Measurements from ENCODE around the gene RASA3.
A peak's percentile ranks its signal among the peaks of the same experiment; 100 is the strongest.

Gene RASA3

DNA sequence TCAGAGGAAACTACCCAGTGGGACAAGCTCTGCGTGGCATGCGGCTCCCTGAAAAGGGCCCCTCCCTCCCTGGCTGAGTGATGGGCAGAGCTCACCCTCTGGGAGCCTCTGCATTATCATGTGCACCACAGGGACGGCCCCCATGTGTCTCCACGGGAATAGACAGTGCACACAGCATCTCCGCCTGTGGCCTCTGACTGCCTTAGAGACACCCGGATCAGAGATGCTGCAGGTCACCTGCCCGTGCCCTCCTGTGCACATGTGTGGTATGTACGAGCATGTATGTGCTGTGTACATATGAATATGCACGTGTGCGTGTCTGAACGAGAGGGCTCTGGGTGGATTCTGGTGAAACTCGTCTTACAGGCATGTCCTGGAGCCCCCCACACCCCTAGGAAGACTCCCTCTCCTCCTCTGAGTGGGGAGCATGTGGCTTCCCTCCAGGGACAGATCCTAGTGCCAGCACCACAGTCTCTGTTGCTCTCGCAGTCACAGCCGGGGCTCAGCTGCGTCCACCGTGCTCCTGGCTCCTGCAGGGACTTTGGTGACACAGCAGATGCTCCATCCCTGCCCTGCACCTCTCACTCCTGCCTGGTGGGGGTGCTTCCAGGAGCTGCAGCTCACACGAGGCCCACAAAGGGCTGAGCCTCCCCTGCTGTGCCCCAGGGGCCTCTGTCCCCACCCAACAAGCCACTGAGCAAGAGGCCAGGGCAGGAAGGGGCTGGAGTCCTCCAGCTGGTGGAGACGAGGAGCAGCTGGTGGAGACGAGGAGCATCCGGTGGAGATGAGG is 178.2 kb downstream of the RASA3 start:
- no peak for TF ChIP-seq SUZ12 (IDR thresholded peaks at IDR 0.05; ENCODE audit: extremely low read depth, insufficient read depth, insufficient read length)
- H3K4me3 ChIP-seq (ENCODE audit: insufficient read length, low read depth): no peak overlapping the region
- H3K27me3 ChIP-seq (ENCODE audit: insufficient read depth, insufficient read length): peaks cover 8% of the 10 kb centered on the region
- peaks cover 11% of the 10 kb centered on the region for H3K4me1 ChIP-seq (ENCODE audit: insufficient read depth, insufficient read length)
- peaks cover 31% of the 10 kb centered on the region for H3K9me3 ChIP-seq (ENCODE audit: insufficient read depth, low read length)
- H3K36me3 ChIP-seq (ENCODE audit: insufficient read depth, insufficient read length, low read length): no peaks in the 10 kb centered on the region
- H3K9ac ChIP-seq (ENCODE audit: insufficient read length, low read depth): no peak overlapping the region
- no peak for DNase-seq (ENCODE audit: low read depth, low spot score)

GRCh38 chr13:113953561-113953960 is 178.9 kb downstream of the RASA3 start:
- no peak for TF ChIP-seq SUZ12 (IDR thresholded peaks at IDR 0.05; ENCODE audit: extremely low read depth, insufficient read depth, insufficient read length)
- Histone ChIP-seq H3K27me3 (ENCODE audit: insufficient read depth, insufficient read length) (peaks cover 8% of the 10 kb centered on the region), H3K4me3 (ENCODE audit: insufficient read length, low read depth) (no peak overlapping the region), H3K36me3 (ENCODE audit: insufficient read depth, insufficient read length, low read length) (no peaks in the 10 kb centered on the region), H3K4me1 (ENCODE audit: insufficient read depth, insufficient read length) (peaks cover 11% of the 10 kb centered on the region), H3K9ac (ENCODE audit: insufficient read length, low read depth) (no peak overlapping the region), H3K9me3 (ENCODE audit: insufficient read depth, low read length) (peaks cover 25% of the 10 kb centered on the region)
- DNase-seq (ENCODE audit: low read depth, low spot score): no peak

- Histone ChIP-seq H3K4me1 (ENCODE audit: insufficient read depth, insufficient read length) (peaks cover 11% of the 10 kb centered on the region), H3K27me3 (ENCODE audit: insufficient read depth, insufficient read length) (peaks cover 8% of the 10 kb centered on the region), H3K9ac (ENCODE audit: insufficient read length, low read depth) (no peak overlapping the region), H3K9me3 (ENCODE audit: insufficient read depth, low read length) (peaks cover 19% of the 10 kb centered on the region), H3K36me3 (ENCODE audit: insufficient read depth, insufficient read length, low read length) (no peaks in the 10 kb centered on the region), H3K4me3 (ENCODE audit: insufficient read length, low read depth) (no peak overlapping the region)
- TF ChIP-seq YY1 (IDR thresholded peaks at IDR 0.05; ENCODE audit: insufficient read depth, insufficient read length) (no peak), ZNF274 (IDR thresholded peaks at IDR 0.05; ENCODE audit: low read depth, low read length) (no peak), SUZ12 (IDR thresholded peaks at IDR 0.05; ENCODE audit: extremely low read depth, insufficient read depth, insufficient read length) (no peak)
- no peak for DNase-seq (ENCODE audit: low read depth, low spot score)
These were observed 179.4 kb downstream of the RASA3 start for GRCh38 chr13:113952983-113953520.

- Histone ChIP-seq H3K9ac (ENCODE audit: insufficient read length, low read depth) (no peak overlapping the region), H3K36me3 (ENCODE audit: insufficient read depth, insufficient read length, low read length) (no peaks in the 10 kb centered on the region), H3K9me3 (ENCODE audit: insufficient read depth, low read length) (peaks cover 13% of the 10 kb centered on the region; the same call in 1 of the 2 replicates), H3K27me3 (ENCODE audit: insufficient read depth, insufficient read length) (peaks cover 8% of the 10 kb centered on the region), H3K4me1 (ENCODE audit: insufficient read depth, insufficient read length) (peaks cover 11% of the 10 kb centered on the region), H3K4me3 (ENCODE audit: insufficient read length, low read depth) (no peak overlapping the region)
- DNase-seq (ENCODE audit: low read depth, low spot score): no peak
- TF ChIP-seq ZNF274 (IDR thresholded peaks at IDR 0.05; ENCODE audit: low read depth, low read length): no peak
- no peak for TF ChIP-seq YY1 (IDR thresholded peaks at IDR 0.05; ENCODE audit: insufficient read depth, insufficient read length)
- TF ChIP-seq SUZ12 (IDR thresholded peaks at IDR 0.05; ENCODE audit: extremely low read depth, insufficient read depth, insufficient read length): no peak
These were observed 180.1 kb downstream of the RASA3 start for GRCh38 chr13:113952151-113952982.

GRCh38 chr13:113951246-113951999 is 181.0 kb downstream of the RASA3 start:
- TF ChIP-seq YY1 (IDR thresholded peaks at IDR 0.05; ENCODE audit: insufficient read depth, insufficient read length): no peak
- TF ChIP-seq ZNF274 (IDR thresholded peaks at IDR 0.05; ENCODE audit: low read depth, low read length): no peak
- no peak for TF ChIP-seq SUZ12 (IDR thresholded peaks at IDR 0.05; ENCODE audit: extremely low read depth, insufficient read depth, insufficient read length)
- no peak overlapping the region for H3K4me3 ChIP-seq (ENCODE audit: insufficient read length, low read depth)
- peaks cover 8% of the 10 kb centered on the region for H3K27me3 ChIP-seq (ENCODE audit: insufficient read depth, insufficient read length)
- peaks cover 9% of the 10 kb centered on the region; the same call in 1 of the 2 replicates for H3K9me3 ChIP-seq (ENCODE audit: insufficient read depth, low read length)
- peaks cover 15% of the 10 kb centered on the region for H3K4me1 ChIP-seq (ENCODE audit: insufficient read depth, insufficient read length)
- H3K9ac ChIP-seq (ENCODE audit: insufficient read length, low read depth): no peak overlapping the region
- DNase-seq (ENCODE audit: low read depth, low spot score): peak; percentile 23
- no peaks in the 10 kb centered on the region for H3K36me3 ChIP-seq (ENCODE audit: insufficient read depth, insufficient read length, low read length)

- no peak for TF ChIP-seq SUZ12 (IDR thresholded peaks at IDR 0.05; ENCODE audit: extremely low read depth, insufficient read depth, insufficient read length)
- no peak for TF ChIP-seq YY1 (IDR thresholded peaks at IDR 0.05; ENCODE audit: insufficient read depth, insufficient read length)
These were observed 181.8 kb downstream of the RASA3 start for GRCh38 chr13:113950451-113951245.

More at GRCh38 chr13:113950451-113951245, 181.8 kb downstream of the RASA3 start:
- Histone ChIP-seq H3K9me3 (ENCODE audit: insufficient read depth, low read length) (peaks cover 6% of the 10 kb centered on the region; the same call in 1 of the 2 replicates), H3K4me1 (ENCODE audit: insufficient read depth, insufficient read length) (peaks cover 15% of the 10 kb centered on the region), H3K27me3 (ENCODE audit: insufficient read depth, insufficient read length) (peaks cover 7% of the 10 kb centered on the region), H3K9ac (ENCODE audit: insufficient read length, low read depth) (no peak overlapping the region), H3K36me3 (ENCODE audit: insufficient read depth, insufficient read length, low read length) (no peaks in the 10 kb centered on the region), H3K4me3 (ENCODE audit: insufficient read length, low read depth) (no peak overlapping the region)
- no peak for DNase-seq (ENCODE audit: low read depth, low spot score)

Data from NT2/D1 (cell line).